ENCODE results near the gene ERCC2.

Gene ERCC2

DNA sequence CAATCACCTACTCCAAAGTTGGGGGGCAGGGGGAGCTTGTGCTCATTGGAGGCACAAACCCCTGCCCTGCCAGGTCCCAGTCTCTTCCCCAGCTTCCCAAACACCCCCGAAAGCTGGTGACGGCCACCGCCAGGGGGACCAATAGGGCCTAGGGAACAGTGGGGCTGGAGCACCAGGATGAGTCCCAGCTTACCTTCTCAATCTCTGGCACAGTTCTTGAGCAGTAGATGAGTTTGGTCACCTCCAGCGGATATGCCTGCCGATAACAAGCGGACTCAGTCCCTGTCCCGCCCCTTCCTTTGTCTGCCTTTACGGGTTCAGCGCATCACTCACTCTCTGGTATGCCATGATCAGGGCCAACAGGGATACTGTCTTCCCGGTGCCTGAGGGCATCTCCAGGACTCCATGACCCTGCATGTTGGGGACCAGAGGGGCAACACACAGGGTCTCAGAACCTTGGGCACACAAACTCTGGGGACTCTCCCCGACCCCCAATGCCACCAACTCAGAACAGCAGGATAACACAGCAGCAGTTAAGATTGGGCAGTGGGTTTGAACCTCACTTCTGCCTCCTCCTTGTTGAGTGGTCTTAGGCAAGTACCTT lies 1.5 kb downstream of the ERCC2 start:
- no peaks in the 10 kb centered on the region; the same call in 1 of the 2 replicates for H3K9me3 ChIP-seq (ENCODE audit: control insufficient read depth, insufficient read depth, low read length)
- H3K4me3 ChIP-seq (ENCODE audit: low read length) = no peak overlapping the region
- no CpG with 5 or more reads among the region's 11 CpGs for WGBS (ENCODE audit: insufficient coverage, insufficient read length)
- H3K27me3 ChIP-seq (ENCODE audit: control insufficient read depth, insufficient read depth, low read length) = no peaks in the 10 kb centered on the region
- H3K27ac ChIP-seq (ENCODE audit: low read length) = no peak overlapping the region
- H3K4me1 ChIP-seq (ENCODE audit: control insufficient read depth, insufficient read depth, low read length) = peaks cover 4% of the 10 kb centered on the region
- no peak for DNase-seq (ENCODE audit: low read depth, low spot score)
- peaks cover 10% of the 10 kb centered on the region for H3K36me3 ChIP-seq (ENCODE audit: control insufficient read depth, insufficient read depth, low read length)

DNA sequence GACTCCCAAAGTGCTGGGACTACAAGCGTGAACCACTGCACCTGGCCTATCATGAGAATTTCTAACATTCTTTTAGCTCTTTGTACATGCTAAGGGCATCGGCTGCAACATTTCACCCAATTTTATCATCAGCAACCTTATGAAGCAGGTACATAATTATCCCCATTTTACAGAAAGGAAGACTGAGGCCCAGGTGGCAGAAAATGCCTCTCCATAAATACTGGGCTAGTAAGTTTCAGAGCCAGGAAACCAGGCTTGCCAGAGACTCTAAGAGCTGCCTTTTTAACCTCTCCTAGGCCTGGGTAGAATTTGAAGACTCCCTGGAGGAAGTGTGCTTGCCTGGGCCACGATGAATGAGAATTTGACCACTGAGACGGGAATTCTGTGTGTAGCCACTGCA lies 2.2 kb downstream of the ERCC2 start:
- Histone ChIP-seq H3K9me3 (ENCODE audit: control insufficient read depth, insufficient read depth, low read length) (no peaks in the 10 kb centered on the region; the same call in 1 of the 2 replicates), H3K36me3 (ENCODE audit: control insufficient read depth, insufficient read depth, low read length) (peaks cover 17% of the 10 kb centered on the region), H3K4me1 (ENCODE audit: control insufficient read depth, insufficient read depth, low read length) (peaks cover 4% of the 10 kb centered on the region), H3K4me3 (ENCODE audit: low read length) (no peak overlapping the region), H3K27me3 (ENCODE audit: control insufficient read depth, insufficient read depth, low read length) (no peaks in the 10 kb centered on the region), H3K27ac (ENCODE audit: low read length) (no peak overlapping the region)
- no CpG with 5 or more reads among the region's 4 CpGs for WGBS (ENCODE audit: insufficient coverage, insufficient read length)
- no peak for DNase-seq (ENCODE audit: low read depth, low spot score)

DNA sequence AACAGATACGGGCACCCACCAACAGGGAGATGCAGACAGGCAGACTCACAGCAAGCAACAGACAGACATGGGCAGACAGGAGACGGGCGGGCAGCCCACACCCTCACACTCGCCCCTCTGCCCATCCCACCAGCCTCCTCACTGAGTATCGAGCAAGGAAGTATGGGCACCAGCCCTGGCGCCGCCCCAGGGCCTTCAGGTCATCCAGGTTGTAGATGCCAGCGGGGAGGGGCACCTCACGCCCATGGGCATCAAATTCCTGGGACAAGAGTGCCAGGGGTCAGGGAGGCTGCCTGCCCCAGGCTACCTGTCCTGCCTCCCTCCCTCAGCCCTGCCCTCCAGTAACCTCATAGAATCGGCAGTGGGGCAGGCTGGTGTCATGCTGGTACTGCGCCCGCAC lies 5.7 kb downstream of the ERCC2 start:
- H3K27ac ChIP-seq (ENCODE audit: low read length) = no peak overlapping the region
- H3K27me3 ChIP-seq (ENCODE audit: control insufficient read depth, insufficient read depth, low read length) = no peaks in the 10 kb centered on the region
- DNase-seq (ENCODE audit: low read depth, low spot score) = no peak
- H3K4me1 ChIP-seq (ENCODE audit: control insufficient read depth, insufficient read depth, low read length) = peaks cover 4% of the 10 kb centered on the region
- no peak overlapping the region for H3K4me3 ChIP-seq (ENCODE audit: low read length)
- no CpG with 5 or more reads among the region's 12 CpGs for WGBS (ENCODE audit: insufficient coverage, insufficient read length)
- H3K9me3 ChIP-seq (ENCODE audit: control insufficient read depth, insufficient read depth, low read length) = no peaks in the 10 kb centered on the region; the same call in 1 of the 2 replicates
- H3K36me3 ChIP-seq (ENCODE audit: control insufficient read depth, insufficient read depth, low read length) = peaks cover 35% of the 10 kb centered on the region

DNA sequence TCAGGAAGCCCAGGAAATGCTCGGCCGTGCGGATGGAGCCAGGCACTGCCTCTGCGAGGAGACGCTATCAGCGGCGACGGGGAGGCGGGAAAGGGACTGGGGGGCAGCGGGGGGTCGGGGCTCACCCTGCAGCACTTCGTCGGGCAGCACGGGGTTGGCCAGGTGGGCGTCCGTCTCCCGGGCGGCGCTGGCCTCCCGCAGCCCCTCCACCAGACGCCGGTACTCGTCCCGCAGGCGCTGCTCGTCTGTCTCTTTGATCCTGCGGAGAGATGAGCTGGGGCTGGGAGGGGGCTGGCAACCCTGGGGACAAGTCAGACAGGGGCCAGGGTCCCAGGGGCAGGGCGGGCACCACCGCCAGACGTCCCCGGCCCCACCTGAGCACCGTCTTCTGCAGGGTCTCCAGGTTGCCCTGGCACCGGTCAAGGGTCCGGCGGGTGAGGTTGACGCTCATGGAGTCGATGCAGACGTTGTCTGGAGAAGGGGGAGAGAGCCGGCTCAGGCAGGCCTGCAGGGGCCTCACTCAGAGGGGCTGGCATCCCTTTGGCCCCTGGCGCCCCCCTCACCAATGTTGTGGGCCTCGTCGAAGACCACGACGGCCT lies 6.4 kb downstream of the ERCC2 start:
- Histone ChIP-seq H3K9me3 (ENCODE audit: control insufficient read depth, insufficient read depth, low read length) (no peaks in the 10 kb centered on the region; the same call in 1 of the 2 replicates), H3K27ac (ENCODE audit: low read length) (no peak overlapping the region), H3K27me3 (ENCODE audit: control insufficient read depth, insufficient read depth, low read length) (no peaks in the 10 kb centered on the region), H3K36me3 (ENCODE audit: control insufficient read depth, insufficient read depth, low read length) (peaks cover 39% of the 10 kb centered on the region), H3K4me1 (ENCODE audit: control insufficient read depth, insufficient read depth, low read length) (peaks cover 2% of the 10 kb centered on the region), H3K4me3 (ENCODE audit: low read length) (no peak overlapping the region)
- WGBS (ENCODE audit: insufficient coverage, insufficient read length) = no CpG with 5 or more reads among the region's 44 CpGs
- no peak for DNase-seq (ENCODE audit: low read depth, low spot score)

DNA sequence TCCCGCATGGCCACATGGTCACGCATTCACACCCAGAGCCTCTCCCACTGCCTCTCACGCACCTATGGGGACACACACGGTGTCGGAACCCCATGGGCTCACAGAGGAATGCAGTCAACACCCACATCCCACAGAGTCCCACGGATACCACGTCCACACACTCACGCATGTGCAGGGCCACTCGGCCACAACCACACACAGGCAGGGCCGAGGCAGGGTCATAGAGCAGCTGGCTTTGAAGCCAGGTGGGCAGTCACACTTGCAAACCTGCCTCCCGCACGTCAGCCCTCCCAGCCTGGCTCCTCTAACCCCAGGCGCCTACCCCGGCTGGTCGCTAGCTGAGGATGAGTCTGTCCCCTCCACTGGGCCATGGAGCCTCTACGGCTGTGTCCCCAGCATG lies 8.1 kb downstream of the ERCC2 start:
- WGBS (ENCODE audit: insufficient coverage, insufficient read length) = no CpG with 5 or more reads among the region's 16 CpGs
- no peak for DNase-seq (ENCODE audit: low read depth, low spot score)
- peaks cover 46% of the 10 kb centered on the region for H3K36me3 ChIP-seq (ENCODE audit: control insufficient read depth, insufficient read depth, low read length)
- no peak overlapping the region; the same call in 1 of the 2 replicates for H3K4me3 ChIP-seq (ENCODE audit: low read length)
- H3K4me1 ChIP-seq (ENCODE audit: control insufficient read depth, insufficient read depth, low read length) = no peaks in the 10 kb centered on the region
- H3K27ac ChIP-seq (ENCODE audit: low read length) = no peak overlapping the region
- H3K9me3 ChIP-seq (ENCODE audit: control insufficient read depth, insufficient read depth, low read length) = no peaks in the 10 kb centered on the region
- H3K27me3 ChIP-seq (ENCODE audit: control insufficient read depth, insufficient read depth, low read length) = no peaks in the 10 kb centered on the region

DNA sequence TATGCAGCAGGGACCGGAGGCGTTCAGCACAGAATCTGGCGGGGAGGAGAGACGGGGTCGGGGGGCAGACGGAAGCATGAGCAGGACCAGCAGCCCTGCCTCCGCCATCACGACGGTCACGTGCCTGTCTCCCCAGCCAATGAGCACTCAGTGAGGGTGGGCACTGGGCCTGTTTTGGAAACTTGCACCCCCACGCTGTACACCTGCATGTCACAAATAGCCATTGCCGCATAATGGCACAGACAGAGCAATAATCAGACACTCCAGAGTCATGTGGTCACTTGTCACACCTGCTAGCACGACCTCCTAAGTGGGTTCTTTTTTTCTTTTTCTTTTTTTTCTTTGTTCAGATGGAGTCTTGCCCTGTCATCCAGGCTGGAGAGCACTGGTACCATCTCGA lies 8.8 kb downstream of the ERCC2 start:
- no peaks in the 10 kb centered on the region for H3K9me3 ChIP-seq (ENCODE audit: control insufficient read depth, insufficient read depth, low read length)
- DNase-seq (ENCODE audit: low read depth, low spot score) = no peak
- H3K4me3 ChIP-seq (ENCODE audit: low read length) = no peak overlapping the region
- no peaks in the 10 kb centered on the region for H3K4me1 ChIP-seq (ENCODE audit: control insufficient read depth, insufficient read depth, low read length)
- H3K27ac ChIP-seq (ENCODE audit: low read length) = no peak overlapping the region
- no CpG with 5 or more reads among the region's 14 CpGs for WGBS (ENCODE audit: insufficient coverage, insufficient read length)
- peaks cover 53% of the 10 kb centered on the region for H3K36me3 ChIP-seq (ENCODE audit: control insufficient read depth, insufficient read depth, low read length)
- no peaks in the 10 kb centered on the region for H3K27me3 ChIP-seq (ENCODE audit: control insufficient read depth, insufficient read depth, low read length)

DNA sequence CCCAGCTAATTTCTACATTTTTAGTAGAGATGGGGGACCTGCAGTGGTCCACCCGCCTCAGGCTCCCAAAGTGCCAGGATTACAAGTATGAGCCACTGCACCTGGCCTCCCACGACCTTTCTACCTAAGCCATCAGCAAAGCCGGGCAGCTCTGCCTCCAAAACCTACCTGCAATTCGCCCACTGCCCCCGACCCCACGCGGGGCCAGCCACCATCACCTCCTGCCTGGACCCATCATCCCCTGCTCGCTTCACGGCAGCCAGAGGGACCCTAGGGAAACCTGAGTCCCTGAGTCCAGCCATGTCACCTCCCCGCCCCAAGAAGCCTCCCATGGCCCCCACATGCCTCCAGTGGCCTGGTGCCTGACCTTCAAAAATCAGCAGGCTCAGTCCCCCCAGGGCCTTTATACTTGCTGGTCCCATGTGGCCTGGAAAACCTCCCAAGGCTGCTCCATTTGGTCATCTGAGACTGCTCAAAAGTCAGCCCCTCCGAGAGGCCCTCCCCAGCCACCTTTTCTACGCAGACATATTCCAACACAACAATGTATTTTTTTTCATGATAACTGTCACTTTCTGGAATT lies 12.1 kb downstream of the ERCC2 start:
- Histone ChIP-seq H3K27ac (ENCODE audit: low read length) (no peak overlapping the region), H3K27me3 (ENCODE audit: control insufficient read depth, insufficient read depth, low read length) (no peaks in the 10 kb centered on the region), H3K9me3 (ENCODE audit: control insufficient read depth, insufficient read depth, low read length) (no peaks in the 10 kb centered on the region), H3K4me1 (ENCODE audit: control insufficient read depth, insufficient read depth, low read length) (no peaks in the 10 kb centered on the region), H3K4me3 (ENCODE audit: low read length) (no peak overlapping the region), H3K36me3 (ENCODE audit: control insufficient read depth, insufficient read depth, low read length) (peaks cover 61% of the 10 kb centered on the region)
- no CpG with 5 or more reads among the region's 12 CpGs for WGBS (ENCODE audit: insufficient coverage, insufficient read length)
- no peak for DNase-seq (ENCODE audit: low read depth, low spot score)

DNA sequence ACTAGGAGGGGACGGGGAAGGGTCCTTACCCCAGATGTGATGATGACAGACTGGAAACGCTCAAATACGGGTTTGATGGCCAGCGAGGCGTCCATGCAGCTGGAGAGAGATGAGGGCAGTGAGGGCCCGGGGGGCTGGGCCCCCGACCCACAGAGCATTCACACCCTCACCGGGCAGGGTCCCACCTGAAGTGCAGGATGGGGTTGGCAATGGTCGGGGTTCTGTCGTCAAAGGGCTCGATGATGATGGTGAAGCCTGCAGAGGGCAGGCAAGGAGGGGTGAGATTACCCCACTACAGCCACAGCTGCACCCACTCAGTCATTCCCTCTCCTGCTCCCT lies 13.0 kb downstream of the ERCC2 start:
- H3K27ac ChIP-seq (ENCODE audit: low read length) = no peak overlapping the region
- H3K4me1 ChIP-seq (ENCODE audit: control insufficient read depth, insufficient read depth, low read length) = no peaks in the 10 kb centered on the region
- peaks cover 61% of the 10 kb centered on the region for H3K36me3 ChIP-seq (ENCODE audit: control insufficient read depth, insufficient read depth, low read length)
- H3K27me3 ChIP-seq (ENCODE audit: control insufficient read depth, insufficient read depth, low read length) = no peaks in the 10 kb centered on the region
- no peaks in the 10 kb centered on the region for H3K9me3 ChIP-seq (ENCODE audit: control insufficient read depth, insufficient read depth, low read length)
- no CpG with 5 or more reads among the region's 11 CpGs for WGBS (ENCODE audit: insufficient coverage, insufficient read length)
- H3K4me3 ChIP-seq (ENCODE audit: low read length) = no peak overlapping the region
- no peak for DNase-seq (ENCODE audit: low read depth, low spot score)

DNA sequence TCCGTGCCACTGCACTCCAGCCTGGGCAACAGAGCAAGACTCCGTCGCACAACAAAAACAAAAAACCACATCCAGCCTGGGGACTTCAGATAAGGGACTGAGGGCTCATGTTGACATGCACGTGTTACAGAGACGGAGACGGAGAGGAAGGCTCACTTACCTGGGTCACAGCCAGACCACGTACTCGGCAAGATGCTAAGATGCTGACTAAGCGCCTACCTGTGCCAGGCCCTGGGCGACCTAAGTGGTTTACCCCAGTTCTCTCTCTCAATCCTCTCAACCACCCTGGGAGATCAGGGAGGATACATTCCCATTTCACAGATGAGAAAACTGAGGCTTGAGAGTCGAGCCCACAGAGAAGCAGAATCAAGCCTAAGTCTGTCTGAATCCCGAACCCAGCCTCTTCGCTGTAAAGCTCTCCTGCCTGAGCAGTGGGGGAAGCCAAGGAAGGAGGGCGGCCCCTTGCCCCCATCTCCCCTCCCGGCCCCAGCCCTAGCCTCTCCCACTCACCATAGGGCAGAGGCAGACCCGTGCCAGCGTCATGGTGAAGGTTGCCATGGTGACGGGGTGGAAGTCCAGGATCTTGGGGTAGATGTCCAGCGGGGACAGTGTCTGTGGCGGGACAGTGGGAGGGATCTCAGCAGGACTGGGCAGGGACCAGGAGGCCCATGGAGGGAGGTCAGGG lies 13.5 kb downstream of the ERCC2 start:
- peaks cover 61% of the 10 kb centered on the region for H3K36me3 ChIP-seq (ENCODE audit: control insufficient read depth, insufficient read depth, low read length)

DNA sequence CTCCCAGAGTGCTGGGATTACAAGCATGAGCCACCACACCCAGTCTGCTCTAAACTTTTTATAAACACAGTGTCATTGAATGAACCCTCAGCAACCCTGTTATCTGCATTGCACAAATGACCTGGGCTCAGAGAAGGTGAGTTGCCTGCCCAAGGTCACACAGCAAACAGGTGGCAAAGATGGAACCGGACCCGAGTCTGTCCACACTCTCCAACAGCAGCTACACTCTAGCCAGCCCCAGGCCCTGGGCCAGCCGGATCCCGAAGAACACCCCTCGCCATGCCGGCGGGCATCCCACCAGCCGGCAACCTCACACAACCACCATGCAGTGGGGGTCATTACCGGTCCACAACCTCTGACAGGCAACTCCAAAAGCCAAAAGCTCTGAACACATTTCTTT lies 14.5 kb downstream of the ERCC2 start:
- no peak overlapping the region for H3K27ac ChIP-seq (ENCODE audit: low read length)
- H3K4me1 ChIP-seq (ENCODE audit: control insufficient read depth, insufficient read depth, low read length) = no peaks in the 10 kb centered on the region
- no CpG with 5 or more reads among the region's 9 CpGs for WGBS (ENCODE audit: insufficient coverage, insufficient read length)
- no peaks in the 10 kb centered on the region for H3K9me3 ChIP-seq (ENCODE audit: control insufficient read depth, insufficient read depth, low read length)
- H3K27me3 ChIP-seq (ENCODE audit: control insufficient read depth, insufficient read depth, low read length) = no peaks in the 10 kb centered on the region
- H3K4me3 ChIP-seq (ENCODE audit: low read length) = no peak overlapping the region
- H3K36me3 ChIP-seq (ENCODE audit: control insufficient read depth, insufficient read depth, low read length) = peaks cover 65% of the 10 kb centered on the region
- DNase-seq (ENCODE audit: low read depth, low spot score) = no peak

More for the DNA sequence above, 13.5 kb downstream of the ERCC2 start:
- H3K4me3 ChIP-seq (ENCODE audit: low read length) = no peak overlapping the region
- no peaks in the 10 kb centered on the region for H3K4me1 ChIP-seq (ENCODE audit: control insufficient read depth, insufficient read depth, low read length)
- no peaks in the 10 kb centered on the region for H3K9me3 ChIP-seq (ENCODE audit: control insufficient read depth, insufficient read depth, low read length)
- no peak overlapping the region for H3K27ac ChIP-seq (ENCODE audit: low read length)
- no peaks in the 10 kb centered on the region for H3K27me3 ChIP-seq (ENCODE audit: control insufficient read depth, insufficient read depth, low read length)
- WGBS (ENCODE audit: insufficient coverage, insufficient read length) = no CpG with 5 or more reads among the region's 20 CpGs
- no peak for DNase-seq (ENCODE audit: low read depth, low spot score)

Data from iPS DF 6.9 (cell line).